GM13976 (cell line): Measurements from ENCODE around the gene ENO2.
"Not testable (repeated sequence)": the region's sequence is repeated elsewhere in the genome, so short reads cannot be mapped to it uniquely, and the experiment has no call there.

ENCODE experiments used
- DNase-seq: peaks from one replicate; pipeline ENCODE4 v3.0.0; 2012; ENCODE audit warnings: low spot score
- in situ Hi-C: fragments of 300-500 bp; cut with MboI; formaldehyde crosslinking; loops from one replicate; pipeline ENCODE4 v1.12.0; 2022; ENCODE audit warnings: low sequenced_read_pairs, mixed read lengths, inconsistent platforms; ENCODE audit not compliant: unreplicated experiment
- TF ChIP-seq, protein P1 (sequence below): IDR thresholded peaks from 2 replicates; pipeline ENCODE4 v1.5.1; 2012; ENCODE audit warnings: borderline replicate concordance, mild to moderate bottlenecking; ENCODE audit not compliant: insufficient read depth; ENCODE audit errors: extremely low read depth, missing control alignments, control extremely low read depth

Gene ENO2

DNA sequence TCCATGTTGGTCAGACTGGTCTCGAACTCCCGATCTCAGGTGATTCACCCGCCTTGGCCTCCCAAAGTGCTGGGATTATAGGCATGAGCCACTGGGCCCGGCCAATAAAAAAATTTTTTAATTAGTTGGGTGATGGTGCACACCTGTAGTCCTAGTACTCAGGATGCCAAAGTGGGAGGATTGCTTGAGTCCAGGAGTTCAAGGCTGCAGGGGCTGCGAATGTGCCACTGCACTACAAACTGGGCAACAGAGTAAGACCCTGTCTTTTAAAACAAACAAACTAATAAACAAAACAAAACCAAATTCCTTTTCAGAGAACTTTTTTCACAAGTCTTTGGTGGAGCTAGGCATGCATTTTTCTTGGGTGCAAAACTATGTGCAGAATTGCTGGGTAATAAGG lies 31.1 kb upstream of the ENO2 start:
- TF ChIP-seq, protein P1, sequence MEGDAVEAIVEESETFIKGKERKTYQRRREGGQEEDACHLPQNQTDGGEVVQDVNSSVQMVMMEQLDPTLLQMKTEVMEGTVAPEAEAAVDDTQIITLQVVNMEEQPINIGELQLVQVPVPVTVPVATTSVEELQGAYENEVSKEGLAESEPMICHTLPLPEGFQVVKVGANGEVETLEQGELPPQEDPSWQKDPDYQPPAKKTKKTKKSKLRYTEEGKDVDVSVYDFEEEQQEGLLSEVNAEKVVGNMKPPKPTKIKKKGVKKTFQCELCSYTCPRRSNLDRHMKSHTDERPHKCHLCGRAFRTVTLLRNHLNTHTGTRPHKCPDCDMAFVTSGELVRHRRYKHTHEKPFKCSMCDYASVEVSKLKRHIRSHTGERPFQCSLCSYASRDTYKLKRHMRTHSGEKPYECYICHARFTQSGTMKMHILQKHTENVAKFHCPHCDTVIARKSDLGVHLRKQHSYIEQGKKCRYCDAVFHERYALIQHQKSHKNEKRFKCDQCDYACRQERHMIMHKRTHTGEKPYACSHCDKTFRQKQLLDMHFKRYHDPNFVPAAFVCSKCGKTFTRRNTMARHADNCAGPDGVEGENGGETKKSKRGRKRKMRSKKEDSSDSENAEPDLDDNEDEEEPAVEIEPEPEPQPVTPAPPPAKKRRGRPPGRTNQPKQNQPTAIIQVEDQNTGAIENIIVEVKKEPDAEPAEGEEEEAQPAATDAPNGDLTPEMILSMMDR: no peak
- in situ Hi-C loops: no loop called here
- no peak for DNase-seq

DNA sequence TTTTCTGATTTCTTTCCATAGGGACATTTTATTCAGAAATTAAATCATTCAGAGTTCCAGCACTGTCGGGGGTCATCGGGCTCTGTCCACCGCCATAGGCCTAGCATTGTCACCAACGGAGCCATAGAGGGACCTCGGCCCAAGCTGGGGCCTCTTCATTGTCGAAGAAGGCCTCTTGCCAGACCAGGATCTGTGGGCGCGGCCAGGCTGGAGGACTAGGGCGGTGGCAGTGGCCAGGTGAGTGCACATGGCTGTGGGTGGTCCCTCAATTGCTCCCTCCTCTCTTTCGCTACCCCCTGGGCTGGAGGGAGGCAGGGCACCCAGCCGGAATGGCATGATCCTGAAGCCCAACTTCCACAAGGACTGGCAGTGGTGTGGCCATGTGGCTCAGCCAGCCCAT lies 30.7 kb upstream of the ENO2 start:
- no peak for DNase-seq

DNA sequence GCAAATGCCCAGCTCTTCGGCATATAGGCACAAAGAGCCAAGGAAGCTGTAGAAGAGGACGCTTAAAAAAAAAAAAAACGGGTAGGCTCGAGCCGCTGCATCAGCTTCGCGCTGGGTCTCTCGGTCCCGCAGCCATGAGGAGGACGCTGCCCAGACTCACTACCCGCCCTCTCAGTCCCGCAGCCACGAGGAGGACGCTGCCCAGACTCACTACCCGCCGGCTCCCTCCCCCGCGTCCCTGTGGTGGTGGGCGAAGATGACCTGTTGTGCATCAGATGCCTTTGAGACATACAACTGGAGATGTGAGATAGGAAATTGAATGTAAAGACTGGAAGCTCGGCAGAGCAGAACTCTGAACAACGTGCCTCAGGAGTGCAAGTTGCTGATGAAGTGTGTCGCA lies 29.8 kb upstream of the ENO2 start:
- TF ChIP-seq, protein P1: no peak
- DNase-seq: no peak
- in situ Hi-C loops: no loop called here

More for the DNA sequence above, 30.7 kb upstream of the ENO2 start:
- in situ Hi-C loops: no loop called here
- TF ChIP-seq, protein P1: no peak

DNA sequence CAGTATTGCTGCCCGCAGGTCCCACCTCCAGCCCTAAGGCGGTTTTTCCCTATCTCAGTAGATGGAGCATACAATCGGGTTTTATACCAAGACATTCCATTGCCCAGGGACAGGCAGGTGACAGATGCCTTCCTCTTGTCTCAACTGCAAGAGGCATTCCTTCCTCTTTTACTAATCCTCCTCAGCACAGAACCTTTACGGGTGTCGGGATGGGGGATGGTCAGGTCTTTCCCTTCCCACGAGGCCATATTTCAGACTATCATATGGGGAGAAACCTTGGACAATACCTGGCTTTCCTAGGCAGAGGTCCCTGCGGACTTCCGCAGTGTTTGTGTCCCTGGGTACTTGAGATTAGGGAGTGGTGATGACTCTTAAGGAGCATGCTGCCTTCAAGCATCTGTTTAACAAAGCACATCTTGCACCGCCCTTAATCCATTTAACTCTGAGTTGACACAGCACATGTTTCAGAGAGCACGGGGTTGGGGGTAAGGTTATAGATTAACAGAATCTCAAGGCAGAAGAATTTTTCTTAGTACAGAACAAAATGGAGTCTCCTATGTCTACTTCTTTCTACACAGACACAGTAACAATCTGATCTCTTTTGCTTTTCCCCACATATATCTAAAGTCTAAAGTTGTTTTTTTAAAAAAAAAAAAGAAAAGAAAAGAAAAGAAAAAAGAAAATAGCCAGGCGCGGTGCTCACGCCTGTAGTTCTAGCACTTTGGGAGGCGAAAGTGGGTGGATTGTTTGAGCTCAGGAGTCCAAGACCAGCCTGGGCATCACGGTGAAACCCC lies 28.0 kb upstream of the ENO2 start:
- in situ Hi-C loops, DNase-seq: not testable (repeated sequence)

DNA sequence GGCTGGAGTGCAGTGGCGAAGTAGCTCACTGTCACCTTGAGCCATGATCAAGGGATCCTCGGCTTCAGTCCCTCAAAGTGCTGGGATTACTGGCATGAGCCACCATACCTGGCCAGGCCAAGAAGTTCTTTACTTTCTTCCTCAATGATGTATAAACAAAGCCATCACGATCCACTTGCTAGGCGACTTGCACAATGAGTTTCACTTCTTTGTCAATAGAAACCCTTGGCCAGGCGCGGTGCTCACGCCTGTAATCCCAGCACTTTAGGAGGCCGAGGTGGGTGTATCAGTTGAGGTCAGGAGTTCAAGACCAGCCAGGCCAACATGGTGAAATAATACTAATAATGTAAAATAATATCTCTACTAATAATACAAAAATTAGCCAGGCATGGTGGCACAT lies 26.9 kb upstream of the ENO2 start:
- in situ Hi-C loops: no loop called here
- TF ChIP-seq, protein P1: no peak
- no peak for DNase-seq

DNA sequence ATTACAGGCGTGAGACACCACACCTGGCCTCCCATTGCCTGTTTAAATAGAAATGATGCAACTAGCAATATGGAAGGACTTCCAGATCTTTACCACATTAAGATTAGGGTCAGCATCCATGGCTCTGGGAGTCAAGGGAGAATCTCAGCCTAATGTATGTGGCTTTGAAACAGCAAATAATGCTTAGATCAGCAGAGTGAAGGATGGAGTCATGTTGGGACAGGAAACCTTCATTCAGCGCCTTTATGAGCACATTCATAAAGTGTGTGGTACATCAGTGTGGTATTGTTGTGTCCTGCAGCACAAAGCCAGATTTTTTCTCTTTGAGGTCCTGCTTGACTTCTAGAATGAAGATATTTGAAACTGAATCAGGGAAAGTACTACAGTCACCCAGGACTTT lies 26.0 kb upstream of the ENO2 start:
- DNase-seq: no peak
- TF ChIP-seq, protein P1: no peak
- in situ Hi-C loops: no loop called here

DNA sequence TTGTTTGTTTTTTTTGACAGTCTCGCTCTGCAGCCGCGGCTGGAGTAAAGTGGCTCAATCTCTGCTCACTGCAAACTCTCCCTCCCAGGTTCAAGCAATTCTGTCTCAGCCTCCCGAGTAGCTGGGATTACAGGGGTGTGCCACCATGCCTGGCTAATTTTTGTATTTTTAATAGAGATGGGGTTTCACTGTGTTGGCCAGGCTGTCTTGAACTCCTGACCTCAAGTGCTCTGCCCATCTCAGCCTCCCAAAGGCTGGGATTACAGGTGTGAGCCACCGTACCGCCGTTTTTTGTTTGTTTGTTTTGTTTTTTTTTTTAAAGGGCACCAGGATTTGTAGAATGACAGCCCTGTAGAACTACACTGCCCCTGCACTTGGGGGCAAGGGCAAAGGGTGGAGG lies 25.6 kb upstream of the ENO2 start:
- DNase-seq, in situ Hi-C loops: not testable (repeated sequence)

DNA sequence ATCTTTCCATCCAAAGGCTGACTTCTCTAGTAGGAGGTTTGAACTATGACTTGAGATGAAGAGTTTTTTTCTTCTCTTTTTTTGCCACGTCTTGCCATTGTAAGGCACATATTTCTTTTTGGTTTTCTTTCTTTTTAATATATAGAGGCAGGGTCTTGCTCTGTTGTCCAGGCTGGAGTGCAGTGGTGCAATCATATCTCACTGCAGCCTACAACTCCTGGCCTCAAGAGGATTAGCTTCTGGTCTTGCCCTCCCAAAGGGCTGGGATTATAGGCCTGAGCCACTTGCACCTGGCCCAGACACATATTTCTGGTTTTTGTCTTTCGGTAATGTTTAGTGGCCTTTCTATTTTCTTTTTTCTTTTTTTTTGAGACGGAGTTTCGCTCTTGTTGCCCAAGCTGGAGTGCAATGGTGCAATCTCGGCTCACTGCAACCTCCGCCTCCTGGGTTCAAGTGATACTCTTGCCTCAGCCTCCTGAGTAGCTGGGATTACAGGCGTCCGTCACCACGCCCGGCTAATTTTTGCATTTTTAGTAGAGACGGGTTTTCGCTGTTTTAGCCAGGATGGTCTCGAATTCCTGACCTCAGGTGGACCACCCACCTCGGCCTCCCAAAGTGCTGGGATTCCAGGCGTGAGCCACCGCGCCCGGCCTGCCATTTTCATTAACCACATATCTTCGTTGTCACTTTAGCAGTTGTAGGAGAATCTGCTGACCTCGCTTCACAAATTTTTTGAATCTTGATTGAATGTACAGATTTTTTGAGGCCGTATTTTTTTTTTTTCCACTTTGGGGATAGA lies 24.4 kb upstream of the ENO2 start:
- DNase-seq, in situ Hi-C loops: not testable (repeated sequence)
